Adrenal gland (tissue), 5 donors: ENCODE data around the gene CACNA1A.

Source experiments
- POLR2A ChIP-seq, 2 donors: fragments of 450-650 bp; IDR thresholded peaks; one replicate each; pipeline ENCODE4 v1.6.1; 2017; ENCODE audit warnings: antibody characterized with exemption in 2 of 2, mild to moderate bottlenecking in 2 of 2, moderate library complexity in 1 of 2
- TF ChIP-seq, protein P1 (sequence below), 6 experiments: fragments of 450-650 bp in 4 of 6; fragments of 200-600 bp in 2 of 6; sonication (generic) in 1 of 6; IDR thresholded peaks; 1 replicate in 5 of 6; 2 replicates in 1 of 6; pipeline versions ENCODE4 v1.5.1 to v1.8.0; 2016 to 2021; ENCODE audit warnings: antibody characterized with exemption in 6 of 6, mild to moderate bottlenecking in 2 of 6, moderate library complexity in 1 of 6
- donor health status: DM: no; HTN: no; CAD: no.

GRCh38 chr19:13503570-13504235 lies 2.6 kb downstream of the CACNA1A start:
- TF ChIP-seq, protein P1, sequence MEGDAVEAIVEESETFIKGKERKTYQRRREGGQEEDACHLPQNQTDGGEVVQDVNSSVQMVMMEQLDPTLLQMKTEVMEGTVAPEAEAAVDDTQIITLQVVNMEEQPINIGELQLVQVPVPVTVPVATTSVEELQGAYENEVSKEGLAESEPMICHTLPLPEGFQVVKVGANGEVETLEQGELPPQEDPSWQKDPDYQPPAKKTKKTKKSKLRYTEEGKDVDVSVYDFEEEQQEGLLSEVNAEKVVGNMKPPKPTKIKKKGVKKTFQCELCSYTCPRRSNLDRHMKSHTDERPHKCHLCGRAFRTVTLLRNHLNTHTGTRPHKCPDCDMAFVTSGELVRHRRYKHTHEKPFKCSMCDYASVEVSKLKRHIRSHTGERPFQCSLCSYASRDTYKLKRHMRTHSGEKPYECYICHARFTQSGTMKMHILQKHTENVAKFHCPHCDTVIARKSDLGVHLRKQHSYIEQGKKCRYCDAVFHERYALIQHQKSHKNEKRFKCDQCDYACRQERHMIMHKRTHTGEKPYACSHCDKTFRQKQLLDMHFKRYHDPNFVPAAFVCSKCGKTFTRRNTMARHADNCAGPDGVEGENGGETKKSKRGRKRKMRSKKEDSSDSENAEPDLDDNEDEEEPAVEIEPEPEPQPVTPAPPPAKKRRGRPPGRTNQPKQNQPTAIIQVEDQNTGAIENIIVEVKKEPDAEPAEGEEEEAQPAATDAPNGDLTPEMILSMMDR (IDR thresholded peaks at IDR 0.05): no peak
- TF ChIP-seq POLR2A (IDR thresholded peaks at IDR 0.05): no peak
